ENCODE results near the gene OLFML1.

DNA sequence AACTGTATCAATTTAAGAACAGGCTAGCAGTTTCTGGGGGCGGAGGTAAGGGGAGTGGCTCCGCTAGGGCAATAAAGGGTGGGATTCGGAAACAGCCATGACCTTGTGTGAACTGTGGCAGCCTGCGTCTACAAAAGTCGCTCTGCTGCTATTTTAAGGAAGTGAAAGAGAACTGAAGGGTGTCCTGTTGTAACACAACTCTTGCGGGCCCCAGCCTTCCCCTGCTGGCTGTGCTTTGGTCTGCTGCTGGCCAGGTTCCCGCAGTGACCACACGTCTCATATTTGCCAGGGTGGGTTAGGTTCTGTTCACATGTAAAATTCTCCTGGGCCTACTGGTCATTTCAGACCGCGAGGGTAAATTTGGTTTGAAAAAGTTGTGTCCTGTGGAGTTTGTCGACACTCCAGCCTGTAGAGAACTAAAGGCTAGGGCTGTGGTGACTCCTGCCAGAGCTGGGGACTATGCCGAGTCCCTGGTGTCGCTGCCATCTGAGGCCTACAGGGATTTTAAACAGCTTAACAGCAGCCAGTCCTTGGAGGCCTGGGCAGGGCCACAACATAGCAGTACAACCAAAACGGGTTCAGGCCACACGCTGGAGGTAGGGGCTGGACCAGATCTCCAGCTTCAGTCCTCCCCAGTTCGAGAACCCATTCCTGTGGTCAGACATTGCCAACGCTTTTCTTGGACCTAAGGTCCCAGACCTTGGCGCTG lies 27.4 kb downstream of the OLFML1 start:
- no peak for TF ChIP-seq EZH2 (IDR thresholded peaks at IDR 0.05; ENCODE audit: low read length, unreplicated experiment)
- TF ChIP-seq CTCF (conservative IDR thresholded peaks at IDR 0.05; ENCODE audit: low read depth, low read length): no peak
- no peak for TF ChIP-seq EZH2phosphoT487 (IDR thresholded peaks at IDR 0.05; ENCODE audit: borderline replicate concordance, low read length)
